ENCODE results near the gene C11orf58. TPM values are rescaled to one million over a fixed set of nuclear protein-coding genes. Genes with fewer than 3 reads are reported as not detected.

The C11orf58 gene
- total RNA-seq, 2 donors from 2014 or later = 103 to 109 TPM

GRCh38 chr11:16749666-16750065 is 11.2 kb downstream of the C11orf58 start:
- Mint-ChIP-seq H3K36me3 (peaks cover 35% of the 10 kb centered on the region), H3K27ac (peak overlapping the region in 1 of 2 donors; percentile 24), H3K4me1 (ENCODE audit: low read depth in 2 of 2) (peaks cover 23 to 26% of the 10 kb centered on the region in 2 donors), H3K9me3 (no peaks in the 10 kb centered on the region), H3K4me3 (no peak overlapping the region), H3K27me3 (no peaks in the 10 kb centered on the region)
- DNase-seq (ENCODE audit: low spot score) = no peak
- peak in 1 of 2 donors; percentile 80 for ATAC-seq

- H3K36me3 Mint-ChIP-seq = peaks cover 34% of the 10 kb centered on the region
- no peaks in the 10 kb centered on the region for H3K27me3 Mint-ChIP-seq
- H3K27ac Mint-ChIP-seq = peak overlapping the region in 1 of 2 donors; percentile 24
- DNase-seq (ENCODE audit: low spot score) = no peak
- no peak for ATAC-seq
- peaks cover 15 to 26% of the 10 kb centered on the region in 2 donors for H3K4me1 Mint-ChIP-seq (ENCODE audit: low read depth in 2 of 2)
- H3K9me3 Mint-ChIP-seq = no peaks in the 10 kb centered on the region
- H3K4me3 Mint-ChIP-seq = no peak overlapping the region
Observed at GRCh38 chr11:16750417-16750816, 12.0 kb downstream of the C11orf58 start.

- Mint-ChIP-seq H3K27ac (no peak overlapping the region), H3K36me3 (peaks cover 14% of the 10 kb centered on the region), H3K4me1 (ENCODE audit: low read depth in 2 of 2) (peaks cover 6 to 13% of the 10 kb centered on the region in 2 donors), H3K4me3 (no peak overlapping the region), H3K9me3 (no peaks in the 10 kb centered on the region), H3K27me3 (no peaks in the 10 kb centered on the region)
- peak in 1 of 2 donors; percentile 27 for ATAC-seq
- DNase-seq (ENCODE audit: low spot score) = no peak
Observed at GRCh38 chr11:16758382-16759024, 20.1 kb downstream of the C11orf58 start.

DNA sequence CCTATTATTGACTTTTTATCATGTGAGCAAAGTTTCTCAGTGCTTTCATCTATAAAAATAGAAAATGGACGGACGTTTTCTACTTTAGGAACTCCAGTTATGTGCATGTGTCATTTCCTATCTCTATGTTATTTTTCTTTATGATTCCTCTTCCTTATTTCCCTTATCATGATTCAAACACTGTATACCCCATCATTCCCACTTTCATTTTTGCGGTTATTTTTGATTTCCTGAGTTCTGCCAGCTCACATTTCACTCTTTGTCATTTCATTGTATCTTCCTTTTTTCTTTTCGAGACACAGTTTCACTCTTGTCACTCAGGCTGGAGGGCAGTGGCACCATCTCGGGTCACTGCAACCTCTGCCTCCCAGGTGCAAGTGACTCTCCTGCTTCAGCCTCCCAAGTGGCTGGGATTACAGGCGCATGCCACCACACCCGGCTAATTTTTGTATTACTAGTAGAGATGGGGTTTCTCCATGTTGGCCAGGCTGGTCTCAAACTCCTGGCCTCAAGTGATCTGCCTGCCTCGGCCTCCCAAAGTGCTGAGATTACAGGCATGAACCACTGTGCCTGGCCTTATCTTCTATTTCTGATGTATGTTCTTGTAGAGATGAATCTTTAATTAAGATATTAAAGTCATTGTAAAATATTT is 21.5 kb downstream of the C11orf58 start:
- ATAC-seq (no peak), DNase-seq (ENCODE audit: low spot score) (no peak)
- Mint-ChIP-seq H3K4me1 (ENCODE audit: low read depth in 2 of 2) (peaks cover 6 to 13% of the 10 kb centered on the region in 2 donors), H3K27ac (peak overlapping the region; percentile 7 to 25), H3K9me3 (no peaks in the 10 kb centered on the region), H3K4me3 (no peak overlapping the region), H3K36me3 (peaks cover 9% of the 10 kb centered on the region), H3K27me3 (peaks cover 2 to 7% of the 10 kb centered on the region in 2 donors)

GRCh38 chr11:16763746-16764145 is 25.3 kb downstream of the C11orf58 start:
- H3K9me3 Mint-ChIP-seq = no peaks in the 10 kb centered on the region
- no peak for DNase-seq (ENCODE audit: low spot score)
- no peaks in the 10 kb centered on the region for H3K36me3 Mint-ChIP-seq
- H3K4me3 Mint-ChIP-seq = no peak overlapping the region
- H3K27me3 Mint-ChIP-seq = peaks cover 5 to 7% of the 10 kb centered on the region in 2 donors
- no peak overlapping the region for H3K27ac Mint-ChIP-seq
- ATAC-seq = no peak
- peaks cover 6 to 13% of the 10 kb centered on the region in 2 donors for H3K4me1 Mint-ChIP-seq (ENCODE audit: low read depth in 2 of 2)

GRCh38 chr11:16764888-16765287 is 26.4 kb downstream of the C11orf58 start:
- Mint-ChIP-seq H3K27ac (no peak overlapping the region), H3K9me3 (no peaks in the 10 kb centered on the region), H3K36me3 (no peaks in the 10 kb centered on the region), H3K4me3 (no peak overlapping the region), H3K27me3 (peaks cover 5 to 7% of the 10 kb centered on the region in 2 donors), H3K4me1 (ENCODE audit: low read depth in 2 of 2) (peaks cover 2 to 4% of the 10 kb centered on the region in 2 donors)
- no peak for DNase-seq (ENCODE audit: low spot score)
- no peak for ATAC-seq

GRCh38 chr11:16767137-16767536 is 28.7 kb downstream of the C11orf58 start:
- H3K27ac Mint-ChIP-seq = no peak overlapping the region
- DNase-seq (ENCODE audit: low spot score) (no peak), ATAC-seq (no peak)
- peaks cover 5 to 7% of the 10 kb centered on the region in 2 donors for H3K27me3 Mint-ChIP-seq
- no peaks in the 10 kb centered on the region for H3K4me1 Mint-ChIP-seq (ENCODE audit: low read depth in 2 of 2)
- H3K36me3 Mint-ChIP-seq = no peaks in the 10 kb centered on the region
- no peaks in the 10 kb centered on the region for H3K9me3 Mint-ChIP-seq
- no peak overlapping the region for H3K4me3 Mint-ChIP-seq

DNA sequence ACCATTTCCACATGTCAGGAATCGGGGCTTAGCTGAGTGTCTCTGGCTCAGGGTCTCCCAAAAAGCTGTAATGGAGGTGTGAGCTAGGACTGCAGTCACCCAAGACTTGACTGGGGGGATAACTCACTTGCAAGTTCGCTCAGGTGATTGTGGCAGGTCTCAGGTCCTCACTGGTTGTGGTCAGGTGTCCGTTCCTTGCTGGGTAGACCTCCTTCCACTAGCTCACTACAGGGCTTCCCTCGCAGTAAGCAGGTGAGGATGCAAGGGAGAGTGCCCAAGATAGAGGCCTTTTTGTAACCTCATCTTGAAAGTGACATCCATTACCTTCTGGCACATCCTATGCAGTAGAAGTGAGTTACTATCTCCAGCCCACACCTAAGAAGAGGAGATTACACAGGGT is 29.5 kb downstream of the C11orf58 start:
- Mint-ChIP-seq H3K9me3 (no peaks in the 10 kb centered on the region), H3K27me3 (peaks cover 5 to 7% of the 10 kb centered on the region in 2 donors), H3K4me1 (ENCODE audit: low read depth in 2 of 2) (no peaks in the 10 kb centered on the region), H3K27ac (no peak overlapping the region), H3K4me3 (no peak overlapping the region), H3K36me3 (no peaks in the 10 kb centered on the region)
- ATAC-seq = no peak
- DNase-seq (ENCODE audit: low spot score) = no peak

GRCh38 chr11:16769386-16769785 is 30.9 kb downstream of the C11orf58 start:
- Mint-ChIP-seq H3K27me3 (peaks cover under 1 to 4% of the 10 kb centered on the region in 2 donors), H3K4me1 (ENCODE audit: low read depth in 2 of 2) (no peaks in the 10 kb centered on the region), H3K36me3 (no peaks in the 10 kb centered on the region), H3K4me3 (no peak overlapping the region), H3K9me3 (no peaks in the 10 kb centered on the region), H3K27ac (no peak overlapping the region)
- ATAC-seq = no peak
- no peak for DNase-seq (ENCODE audit: low spot score)

DNA sequence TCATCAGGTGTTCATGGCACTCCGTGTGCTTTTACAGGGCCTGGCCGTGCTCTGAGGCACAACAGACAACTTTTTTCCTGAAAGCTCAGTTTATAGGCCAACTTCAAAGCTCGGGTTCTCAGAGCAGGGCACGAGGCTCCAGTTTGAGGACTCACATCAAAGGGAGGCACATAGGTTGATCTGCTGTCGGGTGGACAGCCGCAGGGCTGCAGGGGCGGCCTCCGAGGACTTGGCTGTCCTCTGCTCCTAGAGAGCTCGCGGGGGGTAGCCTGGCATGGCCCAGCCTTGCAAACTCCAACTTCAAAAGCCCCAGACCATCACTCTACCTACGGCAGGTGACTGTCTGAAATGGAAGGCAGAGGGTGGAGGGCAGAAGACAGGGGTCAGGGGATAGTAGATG is 31.6 kb downstream of the C11orf58 start:
- no peaks in the 10 kb centered on the region for H3K36me3 Mint-ChIP-seq
- ATAC-seq = no peak
- DNase-seq (ENCODE audit: low spot score) = no peak
- no peaks in the 10 kb centered on the region for H3K9me3 Mint-ChIP-seq
- H3K27me3 Mint-ChIP-seq = peaks cover 0 to 4% of the 10 kb centered on the region in 2 donors
- H3K4me1 Mint-ChIP-seq (ENCODE audit: low read depth in 2 of 2) = no peaks in the 10 kb centered on the region
- H3K27ac Mint-ChIP-seq = no peak overlapping the region
- H3K4me3 Mint-ChIP-seq = no peak overlapping the region

DNA sequence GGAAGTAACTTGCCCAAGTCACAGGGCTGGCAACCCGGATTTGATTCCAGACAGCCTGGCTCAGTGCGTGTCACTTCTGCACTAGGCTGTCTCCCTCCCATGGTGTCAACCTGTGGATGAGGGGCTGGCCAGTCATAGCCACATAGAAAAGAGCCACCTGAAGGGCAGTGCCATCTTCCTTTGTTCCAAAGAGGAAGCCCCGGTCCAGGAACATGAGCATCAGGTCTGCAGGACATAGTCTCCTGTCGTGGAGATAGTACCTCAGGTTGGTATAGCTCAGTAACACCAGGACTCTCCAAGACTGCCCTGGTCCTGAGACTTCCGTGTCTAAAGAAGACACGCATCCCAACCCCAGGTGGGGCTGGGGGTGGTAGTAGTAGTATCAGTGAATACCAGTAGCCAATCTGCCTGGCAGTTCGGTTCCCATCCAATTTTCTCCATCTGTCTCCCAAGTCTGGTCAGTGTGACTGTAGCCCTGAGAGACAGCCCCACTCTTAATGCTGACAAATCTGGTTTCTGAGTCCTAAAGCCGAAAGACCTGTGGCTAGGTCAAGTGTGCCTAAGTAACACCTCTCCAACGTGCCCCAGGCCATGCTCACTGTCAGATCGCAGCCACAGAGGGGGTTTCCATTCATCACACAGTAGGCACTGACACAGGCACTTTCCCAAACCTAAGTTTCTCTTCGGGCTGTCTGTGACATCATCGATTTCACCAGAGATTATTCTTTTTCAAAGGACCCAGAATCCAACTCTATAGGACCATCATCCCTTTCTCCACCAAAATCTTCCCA is 33.1 kb downstream of the C11orf58 start:
- peaks cover 0 to 2% of the 10 kb centered on the region in 2 donors for H3K27me3 Mint-ChIP-seq
- no peak for ATAC-seq
- no peak overlapping the region for H3K27ac Mint-ChIP-seq
- DNase-seq (ENCODE audit: low spot score) = no peak
- no peak overlapping the region for H3K4me3 Mint-ChIP-seq
- no peaks in the 10 kb centered on the region for H3K9me3 Mint-ChIP-seq
- no peaks in the 10 kb centered on the region for H3K36me3 Mint-ChIP-seq
- no peaks in the 10 kb centered on the region for H3K4me1 Mint-ChIP-seq (ENCODE audit: low read depth in 2 of 2)

DNA sequence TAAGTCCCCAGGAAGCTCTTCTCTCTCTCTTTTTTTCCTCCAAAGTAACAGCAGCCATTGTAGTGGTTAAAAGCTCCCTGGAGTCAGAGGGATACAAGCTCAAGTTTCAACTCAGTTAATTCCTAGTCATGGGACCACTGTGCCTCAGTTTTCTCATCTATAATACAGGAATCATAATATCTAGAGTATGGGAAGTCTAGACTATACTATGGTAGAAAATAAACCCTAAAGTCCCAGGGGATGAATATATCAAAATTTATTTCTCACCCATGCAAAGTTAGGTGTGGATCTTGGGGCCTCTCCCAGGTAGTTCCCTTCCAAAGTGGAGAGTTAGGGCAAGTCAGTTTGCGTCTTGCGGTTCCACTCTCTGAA is 33.7 kb downstream of the C11orf58 start:
- no peaks in the 10 kb centered on the region for H3K4me1 Mint-ChIP-seq (ENCODE audit: low read depth in 2 of 2)
- peaks cover 0 to 2% of the 10 kb centered on the region in 2 donors for H3K27me3 Mint-ChIP-seq
- no peak overlapping the region for H3K27ac Mint-ChIP-seq
- no peak for ATAC-seq
- H3K9me3 Mint-ChIP-seq = no peaks in the 10 kb centered on the region
- no peak for DNase-seq (ENCODE audit: low spot score)
- H3K36me3 Mint-ChIP-seq = no peaks in the 10 kb centered on the region
- H3K4me3 Mint-ChIP-seq = no peak overlapping the region

- Mint-ChIP-seq H3K27me3 (peaks cover 0 to 2% of the 10 kb centered on the region in 2 donors), H3K9me3 (no peaks in the 10 kb centered on the region), H3K4me1 (ENCODE audit: low read depth in 2 of 2) (no peaks in the 10 kb centered on the region), H3K36me3 (no peaks in the 10 kb centered on the region), H3K27ac (no peak overlapping the region), H3K4me3 (no peak overlapping the region)
- ATAC-seq (no peak), DNase-seq (ENCODE audit: low spot score) (no peak)
Observed at GRCh38 chr11:16773981-16774935, 35.8 kb downstream of the C11orf58 start.
